ENCODE results near the gene COL9A3.

COL9A3 gene

GRCh38 chr20:62882426-62882825 lies 65.6 kb downstream of the COL9A3 start:
- no peak for DNase-seq

- no peak for DNase-seq
Observed at GRCh38 chr20:62884556-62884955, 67.7 kb downstream of the COL9A3 start.

- DNase-seq, result no peak
Observed at GRCh38 chr20:62885046-62885895, 68.4 kb downstream of the COL9A3 start.

- DNase-seq, result no peak
Observed at GRCh38 chr20:62885896-62886708, 69.3 kb downstream of the COL9A3 start.

GRCh38 chr20:62886709-62887058 lies 69.8 kb downstream of the COL9A3 start:
- no peak for DNase-seq

- no peak for DNase-seq
Observed at GRCh38 chr20:62887152-62887859, 70.5 kb downstream of the COL9A3 start.

GRCh38 chr20:62887860-62888239 lies 71.0 kb downstream of the COL9A3 start:
- no peak for DNase-seq

GRCh38 chr20:62888406-62888805 lies 71.6 kb downstream of the COL9A3 start:
- no peak for DNase-seq

- DNase-seq, result no peak
Observed at GRCh38 chr20:62888910-62889309, 72.1 kb downstream of the COL9A3 start.

GRCh38 chr20:62889411-62889810 lies 72.6 kb downstream of the COL9A3 start:
- no peak for DNase-seq

- no peak for DNase-seq
Observed at GRCh38 chr20:62889871-62890270, 73.0 kb downstream of the COL9A3 start.

- no peak for DNase-seq
Observed at GRCh38 chr20:62890444-62890843, 73.6 kb downstream of the COL9A3 start.
